ENCODE results near the gene DUSP28.
"Not testable (repeated sequence)": the region's sequence is repeated elsewhere in the genome, so short reads cannot be mapped to it uniquely, and the experiment has no call there.

Gene DUSP28, protein sequence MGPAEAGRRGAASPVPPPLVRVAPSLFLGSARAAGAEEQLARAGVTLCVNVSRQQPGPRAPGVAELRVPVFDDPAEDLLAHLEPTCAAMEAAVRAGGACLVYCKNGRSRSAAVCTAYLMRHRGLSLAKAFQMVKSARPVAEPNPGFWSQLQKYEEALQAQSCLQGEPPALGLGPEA

DNA sequence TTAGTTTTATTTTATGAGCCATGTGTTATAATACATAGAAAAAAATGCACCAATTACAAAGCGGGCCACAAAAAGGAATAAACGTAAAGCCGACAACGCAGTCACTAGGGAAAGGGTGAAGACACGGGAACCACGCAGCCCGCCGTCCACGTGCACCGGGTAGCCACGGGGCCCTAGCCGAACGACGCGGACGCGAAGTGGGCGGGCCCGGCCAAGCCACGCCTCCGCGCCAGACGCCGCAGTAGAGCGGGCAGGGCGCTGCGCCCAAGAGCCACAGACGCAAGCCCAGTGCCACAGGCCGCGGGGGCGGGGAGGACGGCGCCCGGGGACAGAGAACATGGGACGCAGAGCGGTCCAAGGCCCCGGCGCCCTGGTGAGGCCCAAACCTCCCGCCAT, at the start of gene DUSP28:
DUSP28 (plus strand) TSS at position 274 of the 396 bp plus-strand sequence. CDS start 328 bp downstream, outside the sequence.
- in situ Hi-C loops (cut with MboI; ENCODE audit: low sequenced_read_pairs), result no loop called here

- in situ Hi-C loops (cut with MboI; ENCODE audit: low sequenced_read_pairs), result no loop called here
Measured at GRCh38 chr2:240510513-240511210, 49.5 kb upstream of the DUSP28 start.

DNA sequence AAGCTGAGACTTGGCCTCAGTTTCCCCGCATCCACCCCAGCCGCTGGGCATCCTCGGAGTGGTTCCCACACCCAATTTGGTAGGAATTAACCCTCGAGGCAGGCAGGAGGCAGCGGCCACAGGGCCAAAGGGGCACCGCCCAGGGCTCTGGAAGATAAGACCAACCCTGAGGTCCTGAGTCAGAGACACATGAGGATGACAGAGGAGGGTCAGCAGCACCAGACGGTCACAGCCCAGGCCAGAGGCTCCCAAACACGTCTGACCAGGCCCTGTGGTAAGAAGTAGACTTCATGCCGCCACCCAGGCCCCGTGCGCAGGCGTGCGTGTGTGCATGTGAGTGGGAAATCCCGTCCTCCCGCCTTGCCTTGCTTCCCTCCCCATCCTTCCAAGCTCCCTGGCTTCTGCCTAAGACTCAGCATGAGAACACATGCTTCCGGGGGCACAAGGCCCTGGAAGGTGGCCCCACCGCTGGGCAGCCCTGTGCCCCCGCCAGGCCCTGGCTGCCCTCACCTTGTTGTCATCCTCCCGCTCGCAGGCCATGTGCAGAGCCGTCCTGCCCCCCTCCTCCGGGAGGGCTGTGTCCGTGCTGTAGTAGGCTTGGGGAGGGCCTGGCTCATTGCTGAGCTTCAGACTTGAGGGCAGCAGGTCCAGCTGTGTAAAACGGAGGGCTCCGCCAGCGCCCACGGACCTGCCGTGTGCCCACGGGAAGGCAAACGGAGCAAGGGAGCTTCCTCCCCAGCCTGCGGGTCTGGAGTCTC, 48.6 kb upstream of the DUSP28 start:
- in situ Hi-C loops (cut with MboI; ENCODE audit: low sequenced_read_pairs), result no loop called here

GRCh38 chr2:240512109-240512485, 48.1 kb upstream of the DUSP28 start:
- in situ Hi-C loops (cut with MboI; ENCODE audit: low sequenced_read_pairs), result no loop called here

- in situ Hi-C loops (cut with MboI; ENCODE audit: low sequenced_read_pairs), result no loop called here
Measured at GRCh38 chr2:240512666-240513535, 47.3 kb upstream of the DUSP28 start.

DNA sequence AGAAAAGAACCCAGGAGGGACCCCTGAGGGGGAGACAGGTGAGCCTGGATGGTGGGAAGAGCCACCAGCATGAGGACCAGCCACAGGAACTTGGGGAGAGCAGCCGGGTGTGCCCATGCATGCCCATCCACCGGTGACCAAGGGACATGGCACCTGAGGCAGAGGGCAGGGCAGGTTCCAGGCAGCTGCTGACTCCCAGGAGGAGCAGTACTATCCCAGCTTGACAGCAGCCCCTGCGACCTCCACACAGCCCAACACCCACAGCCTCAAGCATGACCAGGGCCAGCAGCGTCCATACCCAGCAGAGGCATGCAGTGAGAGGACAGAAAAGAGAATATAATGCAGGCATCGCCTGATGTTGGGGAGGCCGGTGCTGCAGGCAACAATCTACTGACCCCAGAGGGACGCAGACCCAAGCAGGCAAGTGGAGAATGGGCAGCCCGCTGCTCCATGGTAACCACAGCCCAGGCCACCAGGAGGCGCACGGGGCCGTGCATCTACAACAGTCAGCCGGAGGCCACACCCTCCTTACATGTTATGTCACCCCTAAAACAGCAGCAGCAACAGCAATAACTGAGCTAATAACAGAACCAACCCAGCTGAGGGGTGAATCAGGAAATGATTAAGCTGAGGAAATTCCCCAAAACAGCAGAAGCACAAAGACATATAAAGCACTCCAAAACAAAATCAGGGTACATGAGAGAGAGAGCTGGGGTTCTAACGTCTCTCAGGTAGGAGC, 46.4 kb upstream of the DUSP28 start:
- in situ Hi-C loops (cut with MboI; ENCODE audit: low sequenced_read_pairs), result no loop called here

- in situ Hi-C loops (cut with MboI; ENCODE audit: low sequenced_read_pairs), result no loop called here
Measured at GRCh38 chr2:240514631-240515030, 45.5 kb upstream of the DUSP28 start.

DNA sequence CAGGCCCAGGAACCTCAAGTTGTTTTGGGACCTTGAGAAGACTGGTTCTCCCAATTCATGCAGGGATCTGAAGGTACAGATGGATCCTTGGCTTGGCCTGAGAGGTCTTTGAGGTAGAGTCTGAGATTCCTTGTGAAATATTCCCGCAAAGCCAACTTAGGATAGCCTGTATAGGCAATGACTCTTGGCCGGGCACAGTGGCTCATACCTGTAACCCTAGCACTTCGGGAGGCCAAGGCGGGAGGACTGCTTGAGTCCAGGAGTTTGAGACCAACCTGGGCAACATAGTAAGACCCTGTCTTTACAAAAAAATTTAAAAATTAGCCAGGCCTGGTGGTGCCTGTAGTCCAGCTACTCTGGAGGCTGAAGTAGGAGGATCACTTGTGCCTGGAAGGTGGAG, 42.8 kb upstream of the DUSP28 start:
- in situ Hi-C loops (cut with MboI; ENCODE audit: low sequenced_read_pairs), result no loop called here

DNA sequence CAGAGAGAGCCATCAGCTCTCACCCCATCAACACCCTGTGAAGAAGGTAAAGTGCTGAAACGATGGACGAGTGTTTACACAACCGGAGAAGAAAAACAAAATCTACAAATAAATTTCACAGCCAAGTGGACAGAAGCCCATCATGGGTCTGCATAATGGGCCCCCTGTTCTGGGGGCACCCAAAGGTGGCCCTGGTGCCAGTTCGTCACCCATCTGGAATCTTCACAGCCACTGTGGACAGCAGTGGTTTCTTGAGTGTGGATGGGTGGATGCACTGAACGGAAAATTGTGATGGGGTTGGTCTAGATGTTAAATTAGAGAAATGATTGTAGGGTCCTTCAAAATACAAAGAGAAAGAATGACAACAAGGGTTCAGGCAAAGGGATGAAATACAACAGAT, 41.2 kb upstream of the DUSP28 start:
- in situ Hi-C loops (cut with MboI; ENCODE audit: low sequenced_read_pairs), result no loop called here

- in situ Hi-C loops (cut with MboI; ENCODE audit: low sequenced_read_pairs), result no loop called here
Measured at GRCh38 chr2:240519396-240520129, 40.6 kb upstream of the DUSP28 start.

DNA sequence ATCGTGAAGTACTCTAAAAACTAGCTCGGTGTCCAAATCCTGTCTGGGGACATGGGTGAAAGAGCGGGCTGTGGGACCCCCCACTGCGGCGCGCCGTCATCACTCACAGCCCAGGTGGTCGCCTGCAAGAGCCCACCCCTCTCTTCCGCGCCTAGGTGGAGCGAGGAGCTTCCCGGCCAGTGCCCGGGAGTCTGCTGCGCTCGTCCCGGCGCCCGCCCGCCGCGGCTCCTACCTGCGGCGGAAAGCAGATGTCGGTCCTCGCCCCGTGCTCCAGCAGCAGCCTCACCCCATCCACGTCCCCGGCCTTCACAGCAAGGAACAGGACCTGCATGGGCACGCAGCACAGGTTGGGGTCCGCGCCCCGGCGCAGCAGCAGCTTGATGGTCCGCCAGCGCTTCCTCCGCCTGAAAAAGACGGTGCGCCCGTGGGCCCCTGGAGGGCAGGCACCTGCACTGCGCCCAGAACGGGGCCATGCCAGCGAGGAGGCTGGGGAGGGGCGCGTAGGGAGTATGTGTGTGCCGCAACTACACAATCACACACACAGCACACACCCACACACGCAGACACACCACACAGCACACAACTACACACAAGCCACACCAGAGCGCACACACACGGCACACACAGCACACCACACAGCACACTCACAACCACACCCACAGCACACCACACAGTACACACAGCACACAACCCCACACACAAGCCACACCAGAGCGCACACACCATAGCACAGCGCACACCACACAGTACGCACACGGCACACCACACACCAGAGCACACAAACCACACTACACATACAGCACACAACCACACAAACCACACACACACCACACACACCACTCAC, 39.8 kb upstream of the DUSP28 start:
- in situ Hi-C loops (cut with MboI; ENCODE audit: low sequenced_read_pairs), result no loop called here

- in situ Hi-C loops (cut with MboI; ENCODE audit: low sequenced_read_pairs), result no loop called here
Measured at GRCh38 chr2:240520974-240521350, 39.2 kb upstream of the DUSP28 start.

DNA sequence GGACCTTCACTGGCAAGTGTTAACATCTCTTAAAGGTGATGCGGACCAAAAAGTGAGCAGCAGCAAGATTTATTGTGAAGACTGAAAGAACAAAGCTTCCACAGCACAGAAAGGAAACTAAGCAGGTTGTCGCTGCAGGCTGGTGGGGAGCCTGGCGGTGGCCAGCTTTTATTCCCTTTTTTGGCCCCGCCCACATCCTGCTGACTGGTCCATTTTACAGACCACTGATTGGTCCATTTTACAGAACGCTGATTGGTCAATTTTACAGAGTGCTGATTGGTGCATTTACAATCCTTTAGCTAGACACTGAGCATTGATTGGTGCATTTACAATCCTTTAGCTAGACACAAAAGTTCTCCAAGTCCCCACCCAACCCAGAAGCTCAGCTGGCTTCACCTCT, 38.3 kb upstream of the DUSP28 start:
- in situ Hi-C loops (cut with MboI; ENCODE audit: low sequenced_read_pairs), result not testable (repeated sequence)

- in situ Hi-C loops (cut with MboI; ENCODE audit: low sequenced_read_pairs), result no loop called here
Measured at GRCh38 chr2:240522406-240522805, 37.8 kb upstream of the DUSP28 start.

DNA sequence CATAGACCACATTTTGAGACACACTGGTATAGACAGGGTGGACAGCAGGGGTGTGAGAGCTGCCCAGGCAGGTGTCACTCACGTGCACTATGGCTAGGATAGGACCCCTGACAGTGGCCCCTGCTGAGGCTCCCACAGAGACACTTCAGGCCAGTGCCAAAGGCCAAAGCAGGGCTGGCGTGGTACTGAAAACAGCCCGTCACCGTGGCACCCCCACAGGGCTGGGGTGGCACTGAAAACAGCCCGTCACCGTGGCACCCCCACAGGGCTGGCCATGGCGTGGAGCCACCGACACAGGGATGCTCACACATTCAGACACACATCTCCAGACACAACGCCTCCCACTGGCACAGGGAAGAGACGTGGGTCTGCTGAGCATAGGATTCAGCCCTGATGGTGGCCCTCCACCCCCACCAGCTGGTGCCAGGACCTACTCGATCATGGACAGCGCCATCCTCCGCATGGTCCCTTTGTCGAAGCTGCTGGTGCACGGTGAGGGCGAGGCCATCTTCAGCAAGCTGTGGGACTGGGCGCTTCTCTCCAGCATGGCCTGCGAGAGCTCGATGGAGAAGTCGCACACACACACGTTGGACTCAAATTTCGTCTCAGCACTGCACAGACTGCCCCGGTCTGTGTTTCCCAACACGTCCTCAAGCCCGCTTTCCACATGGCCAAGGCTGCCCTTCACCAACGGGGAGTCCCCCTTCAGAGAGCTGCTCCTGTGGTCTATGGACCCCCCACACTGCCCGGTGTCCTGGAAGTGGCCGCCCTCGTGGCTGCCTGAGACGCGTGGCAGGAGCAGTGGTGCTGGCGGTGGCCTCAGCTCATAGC, 36.5 kb upstream of the DUSP28 start:
- in situ Hi-C loops (cut with MboI; ENCODE audit: low sequenced_read_pairs), result no loop called here

- in situ Hi-C loops (cut with MboI; ENCODE audit: low sequenced_read_pairs), result no loop called here
Measured at GRCh38 chr2:240524963-240525718, 35.0 kb upstream of the DUSP28 start.

- in situ Hi-C loops (cut with MboI; ENCODE audit: low sequenced_read_pairs), result no loop called here
Measured at GRCh38 chr2:240525802-240526201, 34.4 kb upstream of the DUSP28 start.
